Lower lobe of right lung (tissue), 2 donors: ENCODE results near the gene CSAD. TPM values are rescaled to one million over a fixed set of nuclear protein-coding genes. Genes with fewer than 3 reads are reported as not detected.

Experiments
- ATAC-seq, 2 donors: fragments of 200-7000 bp; cut with Tn5 transposase; one replicate each; pipeline ENCODE4 v1.9.1; 2020 to 2022; ENCODE audit warnings: mild to moderate bottlenecking in 2 of 2, moderate library complexity in 2 of 2
- DNase-seq: peaks from one replicate; pipeline ENCODE4 v3.0.0-alpha.2; 2020
- H3K27ac ChIP-seq: fragments of 200-600 bp; one replicate; pipeline ENCODE4 v1.8.0; 2022
- H3K27me3 ChIP-seq: fragments of 200-600 bp; one replicate; pipeline ENCODE4 v1.8.0; 2022; ENCODE audit warnings: low read depth
- H3K36me3 ChIP-seq: fragments of 200-600 bp; one replicate; pipeline ENCODE4 v1.8.0; 2022; ENCODE audit warnings: mild to moderate bottlenecking
- H3K4me1 ChIP-seq: fragments of 200-600 bp; one replicate; pipeline ENCODE4 v1.8.0; 2022
- H3K4me3 ChIP-seq: fragments of 200-600 bp; one replicate; pipeline ENCODE4 v1.8.0; 2022; ENCODE audit warnings: mild to moderate bottlenecking
- H3K9me3 ChIP-seq: fragments of 200-600 bp; one replicate; pipeline ENCODE4 v1.8.0; 2022
- intact Hi-C: fragments of 100-400 bp; cut with DNase I; formaldehyde crosslinking; loops from one replicate; pipeline ENCODE4 v1.11.0; 2022
- total RNA-seq: library from RNA; stranded (reverse); fragmentation: NEBNext Ultra II Directional; extraction: Animal tissue kit (Norgen Biotek cat#: 25700); gene quantifications from one replicate; pipeline ENCODE4 v1.2.1, GENCODE V29; 2021
- TF ChIP-seq, protein P1 (sequence below): fragments of 200-600 bp; IDR thresholded peaks from one replicate; pipeline ENCODE4 v1.8.0; 2022; ENCODE audit warnings: antibody characterized with exemption, mild to moderate bottlenecking
- donor health status: DM: no; HTN: yes; CAD: no; lungs with severe emphysema.

Gene CSAD
- total RNA-seq, 1 donor from 2014 or later = 39.2 TPM

DNA sequence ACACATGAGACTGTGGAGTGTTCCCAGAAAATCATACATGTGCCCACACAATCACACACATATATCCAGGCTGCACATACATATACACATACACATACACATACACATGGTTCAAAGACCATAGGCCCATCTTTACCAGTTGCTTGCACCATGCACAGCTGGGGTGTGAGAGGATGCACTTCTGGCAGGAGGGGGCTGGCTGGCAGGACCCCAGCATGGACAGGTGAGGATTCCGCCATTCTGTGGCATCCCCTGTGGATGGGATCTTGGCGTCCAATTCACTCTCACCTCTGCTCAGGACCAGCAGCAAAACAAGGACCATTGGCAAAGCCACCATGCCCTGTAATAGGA lies 19.4 kb upstream of the CSAD start:
- intact Hi-C loops = no loop called here
- ATAC-seq = no peak

DNA sequence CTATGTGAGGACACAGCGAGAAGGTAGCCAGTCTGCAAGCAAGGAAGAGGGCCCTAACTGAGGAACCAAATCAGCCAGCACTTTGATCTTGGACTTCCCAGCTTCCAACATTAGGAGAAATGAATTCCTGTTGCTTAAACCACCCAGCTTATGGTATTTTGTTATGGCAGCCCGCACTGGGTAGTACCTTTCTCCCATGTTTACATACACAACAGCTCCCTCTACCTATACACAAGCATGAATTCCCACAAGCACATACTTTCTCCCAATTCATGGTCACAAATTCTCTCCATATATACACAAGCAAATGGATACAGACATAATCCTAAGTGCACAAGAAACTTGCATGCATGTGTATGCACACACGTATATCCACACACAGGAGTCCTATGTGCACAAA lies 19.0 kb upstream of the CSAD start:
- intact Hi-C loops = no loop called here

More for the DNA sequence above, 19.4 kb upstream of the CSAD start:
- Histone ChIP-seq H3K4me1 (peaks cover 19% of the 10 kb centered on the region), H3K4me3 (no peak overlapping the region), H3K27ac (no peak overlapping the region), H3K27me3 (no peaks in the 10 kb centered on the region), H3K9me3 (no peaks in the 10 kb centered on the region), H3K36me3 (no peaks in the 10 kb centered on the region)
- TF ChIP-seq, protein P1, sequence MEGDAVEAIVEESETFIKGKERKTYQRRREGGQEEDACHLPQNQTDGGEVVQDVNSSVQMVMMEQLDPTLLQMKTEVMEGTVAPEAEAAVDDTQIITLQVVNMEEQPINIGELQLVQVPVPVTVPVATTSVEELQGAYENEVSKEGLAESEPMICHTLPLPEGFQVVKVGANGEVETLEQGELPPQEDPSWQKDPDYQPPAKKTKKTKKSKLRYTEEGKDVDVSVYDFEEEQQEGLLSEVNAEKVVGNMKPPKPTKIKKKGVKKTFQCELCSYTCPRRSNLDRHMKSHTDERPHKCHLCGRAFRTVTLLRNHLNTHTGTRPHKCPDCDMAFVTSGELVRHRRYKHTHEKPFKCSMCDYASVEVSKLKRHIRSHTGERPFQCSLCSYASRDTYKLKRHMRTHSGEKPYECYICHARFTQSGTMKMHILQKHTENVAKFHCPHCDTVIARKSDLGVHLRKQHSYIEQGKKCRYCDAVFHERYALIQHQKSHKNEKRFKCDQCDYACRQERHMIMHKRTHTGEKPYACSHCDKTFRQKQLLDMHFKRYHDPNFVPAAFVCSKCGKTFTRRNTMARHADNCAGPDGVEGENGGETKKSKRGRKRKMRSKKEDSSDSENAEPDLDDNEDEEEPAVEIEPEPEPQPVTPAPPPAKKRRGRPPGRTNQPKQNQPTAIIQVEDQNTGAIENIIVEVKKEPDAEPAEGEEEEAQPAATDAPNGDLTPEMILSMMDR = no peak
- no peak for DNase-seq

DNA sequence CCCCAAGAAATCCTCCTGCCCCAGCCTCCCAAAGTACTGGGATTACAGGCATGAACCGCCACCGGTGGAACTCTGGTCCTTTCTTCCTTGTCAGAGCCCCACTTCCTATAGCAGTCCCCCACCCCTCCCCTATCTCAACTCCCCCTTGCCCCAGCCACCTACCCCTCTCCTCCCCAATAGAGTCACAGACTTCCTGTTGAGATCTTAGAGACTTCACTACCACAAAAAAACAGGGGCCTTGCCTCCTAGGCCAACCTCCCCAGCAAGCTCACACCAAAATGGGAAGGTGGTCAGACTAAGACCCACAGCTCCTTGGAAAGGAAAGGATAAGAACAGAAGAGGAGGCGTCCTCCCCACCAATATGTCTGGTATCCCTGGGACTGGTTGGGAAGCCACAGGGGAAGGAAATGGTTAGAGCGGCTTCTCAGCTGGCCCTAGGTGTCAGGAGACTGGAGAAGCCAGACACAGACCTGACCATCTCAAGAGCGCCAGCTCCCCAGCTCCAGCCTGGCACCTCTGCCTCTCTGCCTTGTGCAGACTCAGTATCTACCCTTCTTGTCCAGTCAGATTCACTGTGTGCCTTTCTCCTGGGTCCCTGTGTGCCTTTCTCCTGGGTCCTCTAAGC lies 17.9 kb upstream of the CSAD start:
- peaks cover 19% of the 10 kb centered on the region for H3K4me1 ChIP-seq
- H3K4me3 ChIP-seq = no peak overlapping the region
- H3K9me3 ChIP-seq = no peaks in the 10 kb centered on the region
- ATAC-seq (no peak), DNase-seq (no peak)
- no peaks in the 10 kb centered on the region for H3K27me3 ChIP-seq
- H3K36me3 ChIP-seq = no peaks in the 10 kb centered on the region
- no peak overlapping the region for H3K27ac ChIP-seq
- TF ChIP-seq, protein P1 = no peak
- intact Hi-C loops = no loop called here

More for the DNA sequence above, 19.0 kb upstream of the CSAD start:
- TF ChIP-seq, protein P1 = no peak
- Histone ChIP-seq H3K4me3 (no peak overlapping the region), H3K9me3 (no peaks in the 10 kb centered on the region), H3K27me3 (no peaks in the 10 kb centered on the region), H3K4me1 (peaks cover 19% of the 10 kb centered on the region), H3K36me3 (no peaks in the 10 kb centered on the region), H3K27ac (no peak overlapping the region)
- DNase-seq (no peak), ATAC-seq (no peak)

DNA sequence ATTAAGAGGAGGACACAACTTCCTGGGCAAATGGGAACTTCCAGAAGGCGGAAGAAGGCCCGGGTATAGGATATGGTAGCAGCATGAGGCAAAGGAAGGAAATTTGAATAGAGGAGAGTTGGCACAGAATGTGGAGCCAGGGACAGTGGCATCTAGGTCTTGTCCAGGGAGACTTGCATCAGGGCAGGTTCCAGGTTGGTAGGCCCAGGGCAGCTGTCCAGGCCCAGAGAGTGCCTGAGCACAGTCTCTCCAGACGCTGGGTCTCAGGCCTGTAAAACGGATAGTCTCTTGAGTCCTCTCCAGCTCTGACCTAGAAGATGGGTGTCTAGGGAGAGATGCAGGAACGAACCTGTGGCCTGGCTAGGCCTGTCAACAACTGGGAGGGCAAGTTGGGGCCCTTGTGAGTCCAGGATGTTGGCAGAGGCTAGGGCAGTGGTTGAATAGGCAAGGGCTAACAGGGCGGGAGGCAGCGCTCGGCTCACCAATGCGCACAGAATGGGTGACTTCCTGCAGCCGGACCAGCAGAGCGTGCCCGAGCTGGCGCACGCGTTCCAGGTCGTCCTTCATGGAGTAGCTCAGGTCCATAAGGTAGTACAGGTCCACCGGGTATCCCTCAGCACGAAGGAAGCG lies 16.4 kb upstream of the CSAD start:
- TF ChIP-seq, protein P1 = no peak
- intact Hi-C loops = no loop called here
- no peaks in the 10 kb centered on the region for H3K9me3 ChIP-seq
- peaks cover 19% of the 10 kb centered on the region for H3K4me1 ChIP-seq
- no peaks in the 10 kb centered on the region for H3K36me3 ChIP-seq
- no peak overlapping the region for H3K27ac ChIP-seq
- ATAC-seq (no peak), DNase-seq (no peak)
- no peaks in the 10 kb centered on the region for H3K27me3 ChIP-seq
- peak overlapping the region; percentile 46 for H3K4me3 ChIP-seq

DNA sequence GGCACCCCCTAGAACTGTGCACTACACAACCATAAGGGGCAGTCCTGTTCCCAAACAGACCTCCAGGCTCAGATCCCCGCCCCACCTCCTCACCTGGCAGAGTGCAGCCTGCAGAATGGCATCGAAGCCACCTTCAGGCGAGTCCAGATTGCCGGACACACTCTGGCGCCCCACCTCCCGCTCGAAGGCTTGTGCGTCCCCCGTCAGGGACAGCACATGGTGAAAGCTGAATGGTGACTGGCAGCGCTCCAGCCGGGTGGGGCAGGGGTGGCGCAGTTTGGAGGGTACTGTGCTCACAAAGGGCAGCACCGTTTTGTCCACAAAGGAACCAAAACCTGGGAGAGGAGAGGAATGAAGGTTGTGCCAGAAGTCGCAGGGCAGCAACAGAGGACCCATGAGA lies 15.8 kb upstream of the CSAD start:
- intact Hi-C loops = no loop called here
- no peak overlapping the region for H3K27ac ChIP-seq
- no peak for DNase-seq

More for the DNA sequence above, 15.8 kb upstream of the CSAD start:
- Histone ChIP-seq H3K4me1 (peaks cover 19% of the 10 kb centered on the region), H3K27me3 (no peaks in the 10 kb centered on the region), H3K4me3 (no peak overlapping the region), H3K9me3 (no peaks in the 10 kb centered on the region), H3K36me3 (peaks cover under 1% of the 10 kb centered on the region)
- ATAC-seq = no peak
- TF ChIP-seq, protein P1 = no peak
